Fibroblast of the aortic adventitia (primary cell): ENCODE results near the gene CENPP. TPM values are rescaled to one million over a fixed set of nuclear protein-coding genes. Genes with fewer than 3 reads are reported as not detected.

Source experiments
- DNase-seq: peaks from one replicate; pipeline ENCODE4 v3.0.0-alpha.2; 2010; ENCODE audit warnings: low read depth
- H3K4me3 ChIP-seq: 2 replicates; pipeline ENCODE4 v1.5.1; 2011; ENCODE audit warnings: low read depth, mild to moderate bottlenecking, control low read depth, low read length, moderate library complexity
- CTCF ChIP-seq: IDR thresholded peaks from 2 replicates; pipeline ENCODE4 v1.5.1; 2011; ENCODE audit warnings: mild to moderate bottlenecking, low read length, control low read depth, inconsistent platforms; ENCODE audit not compliant: insufficient read depth
- total RNA-seq: library from RNA; depleted of rRNA; stranded (reverse); fragments of >200 nt; gene quantifications from 2 replicates; pipeline ENCODE4 v1.2.3, GENCODE V29; 2012; ENCODE audit warnings: low replicate concordance

Gene CENPP
- total RNA-seq, 1 donor = 19.3 TPM

GRCh38 chr9:92397853-92398252, 72.1 kb downstream of the CENPP start:
- TF ChIP-seq CTCF = no peak
- DNase-seq = no peak
- no peak overlapping the region for H3K4me3 ChIP-seq

- H3K4me3 ChIP-seq = peak overlapping the region; percentile 29
- DNase-seq = no peak
- no peak for TF ChIP-seq CTCF
Observed at GRCh38 chr9:92402360-92402759, 76.6 kb downstream of the CENPP start.

- TF ChIP-seq CTCF = no peak
- DNase-seq = no peak
- peak overlapping the region; percentile 50 for H3K4me3 ChIP-seq
Observed at GRCh38 chr9:92402826-92403745, 77.3 kb downstream of the CENPP start.

GRCh38 chr9:92404042-92404836, 78.5 kb downstream of the CENPP start, which contains the start of gene OGN:
OGN (minus strand) TSS chr9:92404578; CDS start chr9:92403407, 1,171 bp downstream.
- TF ChIP-seq CTCF = no peak
- DNase-seq = peak; percentile 76
- H3K4me3 ChIP-seq = peak within 1 kb of the TSS; percentile 50

GRCh38 chr9:92405818-92406217, 80.1 kb downstream of the CENPP start:
- no peak overlapping the region for H3K4me3 ChIP-seq
- no peak for TF ChIP-seq CTCF
- peak; percentile 47 for DNase-seq

- no peak overlapping the region for H3K4me3 ChIP-seq
- no peak for TF ChIP-seq CTCF
- peak; percentile 65 for DNase-seq
Observed at GRCh38 chr9:92406477-92406876, 80.7 kb downstream of the CENPP start.
